ENCODE results near the gene LCK. TPM values are rescaled to one million over a fixed set of nuclear protein-coding genes. Genes with fewer than 3 reads are reported as not detected.

LCK gene
- polyA plus RNA-seq, 1 of the 3 experiments (the other 2 are of a cell fraction): not detected

- H3K9me2 ChIP-seq: no peaks in the 10 kb centered on the region
- H3F3A ChIP-seq (replicated peaks; ENCODE audit: insufficient read depth): no peaks in the 10 kb centered on the region
- no peak overlapping the region for H3K4me2 ChIP-seq
- H3K79me2 ChIP-seq (ENCODE audit: insufficient read depth): peaks cover 4% of the 10 kb centered on the region; the same call in 1 of the 2 replicates
- no peak for DNase-seq
- H4K20me1 ChIP-seq (ENCODE audit: insufficient read depth): no peaks in the 10 kb centered on the region
- no peaks in the 10 kb centered on the region for H3K9me3 ChIP-seq
- no peak overlapping the region for H3K9ac ChIP-seq
- 85% methylated on average over 6 of the region's 6 CpGs for WGBS (ENCODE audit: low lambda C conversion rate)
- H3K27me3 ChIP-seq (ENCODE audit: insufficient read depth): no peaks in the 10 kb centered on the region
- ChIA-PET POLR2A (interaction anchor here (1.2 to 3.2 kb wide), 4 partner anchors 8 to 32 kb away, joined by 3 to 15 read pairs (median 4); partner anchors contain the start of gene CCDC28B), CTCF (interaction anchor here (0.7 kb wide), 1 partner anchor 12 kb away, joined by 3 read pairs; no protein-coding TSS in a partner anchor)
- H2AFZ ChIP-seq (ENCODE audit: low read depth): no peak overlapping the region
- no peak for TF ChIP-seq YY1 (IDR thresholded peaks at IDR 0.05; ENCODE audit: low read depth)
- no peak for TF ChIP-seq NFIC (IDR thresholded peaks at IDR 0.05; ENCODE audit: borderline replicate concordance)
- no peak for TF ChIP-seq ELF1 (IDR thresholded peaks at IDR 0.05)
- no peak for TF ChIP-seq TAF1 (IDR thresholded peaks at IDR 0.05; ENCODE audit: borderline replicate concordance, low read depth, low read length)
- no peak for TF ChIP-seq SIN3A (IDR thresholded peaks at IDR 0.05; ENCODE audit: borderline replicate concordance, low read depth, low read length)
- no peak for TF ChIP-seq FOXM1 (IDR thresholded peaks at IDR 0.05; ENCODE audit: low read depth)
- TF ChIP-seq CTCF (IDR thresholded peaks at IDR 0.05): no peak
- no peak for TF ChIP-seq RXRA (IDR thresholded peaks at IDR 0.05; ENCODE audit: borderline replicate concordance, low read depth)
- TF ChIP-seq JUND (IDR thresholded peaks at IDR 0.05): no peak
- TF ChIP-seq, protein P1, sequence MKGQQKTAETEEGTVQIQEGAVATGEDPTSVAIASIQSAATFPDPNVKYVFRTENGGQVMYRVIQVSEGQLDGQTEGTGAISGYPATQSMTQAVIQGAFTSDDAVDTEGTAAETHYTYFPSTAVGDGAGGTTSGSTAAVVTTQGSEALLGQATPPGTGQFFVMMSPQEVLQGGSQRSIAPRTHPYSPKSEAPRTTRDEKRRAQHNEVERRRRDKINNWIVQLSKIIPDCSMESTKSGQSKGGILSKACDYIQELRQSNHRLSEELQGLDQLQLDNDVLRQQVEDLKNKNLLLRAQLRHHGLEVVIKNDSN (IDR thresholded peaks at IDR 0.05; ENCODE audit: borderline replicate concordance, low read depth): no peak
- TF ChIP-seq RCOR1 (IDR thresholded peaks at IDR 0.05; ENCODE audit: low read length): no peak
- peaks cover 0 to 5% of the 10 kb centered on the region in 2 experiments for H3K36me3 ChIP-seq (replicated peaks in 1 of 2; ENCODE audit: control insufficient read depth in 1 of 2, insufficient read depth in 2 of 2, low read length in 1 of 2)
- peaks cover 0 to 25% of the 10 kb centered on the region in 2 experiments; a peak in 1 of 4 replicates for H3K4me1 ChIP-seq (ENCODE audit: control insufficient read depth in 1 of 2, insufficient read depth in 2 of 2, low read depth in 1 of 2, low read length in 1 of 2)
- H3K27ac ChIP-seq (ENCODE audit: low read depth in 2 of 2, low read length in 1 of 2): peak overlapping the region in 1 of 2 experiments; percentile 30; a peak in 1 of 4 replicates
- no peak overlapping the region for H3K4me3 ChIP-seq (ENCODE audit: low read depth in 2 of 2, low read length in 1 of 2)
Measured at GRCh38 chr1:32208469-32208868, 42.6 kb upstream of the LCK start.

GRCh38 chr1:32208891-32209328, 42.2 kb upstream of the LCK start, which contains the start of gene DCDC2B:
Gene DCDC2B (plus strand): TSS chr1:32209089. CDS start chr1:32209094, 5 bp downstream.
- 88% methylated on average over 5 of the region's 5 CpGs for WGBS (ENCODE audit: low lambda C conversion rate)
- H3K9me2 ChIP-seq: no peaks in the 10 kb centered on the region
- H3K27ac ChIP-seq (ENCODE audit: low read depth in 2 of 2, low read length in 1 of 2): peak within 1 kb of the TSS in 1 of 2 experiments; percentile 30; a peak in 1 of 4 replicates
- TF ChIP-seq ZBTB33 (IDR thresholded peaks at IDR 0.05; ENCODE audit: borderline replicate concordance, low read depth): no peak
- peak; percentile 43 for DNase-seq
- H3K9ac ChIP-seq: no peak within 1 kb of the TSS
- ChIA-PET CTCF (interaction anchor here (0.7 kb wide), 1 partner anchor 12 kb away, joined by 3 read pairs; no protein-coding TSS in a partner anchor), POLR2A (interaction anchor here (1.2 to 3.2 kb wide), 4 partner anchors 9 to 33 kb away, joined by 3 to 15 read pairs (median 4); partner anchors contain the start of gene CCDC28B)
- no peak within 1 kb of the TSS for H3K4me2 ChIP-seq
- H3K9me3 ChIP-seq: no peaks in the 10 kb centered on the region
- H3K4me1 ChIP-seq (ENCODE audit: control insufficient read depth in 1 of 2, insufficient read depth in 2 of 2, low read depth in 1 of 2, low read length in 1 of 2): peaks cover 0 to 25% of the 10 kb centered on the region in 2 experiments; a peak in 1 of 4 replicates
- peaks cover 4% of the 10 kb centered on the region; the same call in 1 of the 2 replicates for H3K79me2 ChIP-seq (ENCODE audit: insufficient read depth)
- no peak within 1 kb of the TSS for H2AFZ ChIP-seq (ENCODE audit: low read depth)
- no peaks in the 10 kb centered on the region for H3F3A ChIP-seq (replicated peaks; ENCODE audit: insufficient read depth)
- no peak within 1 kb of the TSS for H3K4me3 ChIP-seq (ENCODE audit: low read depth in 2 of 2, low read length in 1 of 2)
- no peaks in the 10 kb centered on the region for H4K20me1 ChIP-seq (ENCODE audit: insufficient read depth)
- no peaks in the 10 kb centered on the region for H3K27me3 ChIP-seq (ENCODE audit: insufficient read depth)
- H3K36me3 ChIP-seq (replicated peaks in 1 of 2; ENCODE audit: control insufficient read depth in 1 of 2, insufficient read depth in 2 of 2, low read length in 1 of 2): peaks cover 0 to 4% of the 10 kb centered on the region in 2 experiments

All from SK-N-SH (cell line).